Uterus (tissue), 2 donors: ENCODE measurements around the gene ERVH48-1.

Source experiments
- CTCF ChIP-seq, 4 experiments: fragments of 200-600 bp in 2 of 4; fragments of 450-650 bp in 2 of 4; sonication (generic) in 2 of 4; IDR thresholded peaks; one replicate each; pipeline ENCODE4 v1.5.1; 2016 to 2019; ENCODE audit warnings: antibody characterized with exemption in 4 of 4, mild to moderate bottlenecking in 2 of 4, moderate library complexity in 1 of 4
- POLR2A ChIP-seq, 2 donors: fragments of 450-650 bp; IDR thresholded peaks; one replicate each; pipeline ENCODE4 v1.6.1; 2016; ENCODE audit warnings: antibody characterized with exemption in 2 of 2, mild to moderate bottlenecking in 1 of 2, moderate library complexity in 1 of 2

GRCh38 chr21:42969193-42969600, 43.8 kb upstream of the ERVH48-1 start:
- TF ChIP-seq CTCF (IDR thresholded peaks at IDR 0.05) (no peak), POLR2A (IDR thresholded peaks at IDR 0.05) (no peak)
